K562 (cell line): Measurements from ENCODE around the gene MCU. TPM values are rescaled to one million over a fixed set of nuclear protein-coding genes. Genes with fewer than 3 reads are reported as not detected.

Source experiments
- ARID2 ChIP-seq: fragments of 450-650 bp; IDR thresholded peaks from 2 replicates; pipeline ENCODE4 v1.6.1; 2017; ENCODE audit warnings: antibody characterized with exemption, mild to moderate bottlenecking
- BRD9 ChIP-seq: fragments of 450-650 bp; IDR thresholded peaks from 2 replicates; pipeline ENCODE4 v1.6.1; 2018; ENCODE audit warnings: low read depth; ENCODE audit not compliant: partially characterized antibody
- BRF2 ChIP-seq: IDR thresholded peaks from 3 replicates; pipeline ENCODE4 v1.6.1; 2011; ENCODE audit warnings: borderline replicate concordance, mild to moderate bottlenecking; ENCODE audit not compliant: insufficient read length, insufficient read depth
- CXXC5 ChIP-seq: fragments of 250-450 bp; sonication (Bioruptor Pico); IDR thresholded peaks from 2 replicates; pipeline ENCODE4 v1.8.0; 2022; ENCODE audit warnings: inconsistent platforms, mild to moderate bottlenecking, moderate library complexity
- EGR1 ChIP-seq: fragments of 450-650 bp; conservative IDR thresholded peaks from 2 replicates; pipeline ENCODE4 v1.6.1; 2017; ENCODE audit warnings: mild to moderate bottlenecking
- EP400 ChIP-seq: fragments of 450-650 bp; IDR thresholded peaks from 2 replicates; pipeline ENCODE4 v1.6.1; 2017; ENCODE audit warnings: antibody characterized with exemption, mild to moderate bottlenecking, moderate library complexity
- ESRRA ChIP-seq: fragments of 450-650 bp; IDR thresholded peaks from 2 replicates; pipeline ENCODE4 v1.6.1; 2014; ENCODE audit warnings: low read depth, mild to moderate bottlenecking, moderate library complexity, borderline replicate concordance
- ETV5 ChIP-seq: sonication (generic); formaldehyde crosslinking; IDR thresholded peaks from 2 replicates; pipeline ENCODE4 v1.4.0; 2020; ENCODE audit warnings: low read depth, mild to moderate bottlenecking, missing genetic modification reagents
- FOXK1 ChIP-seq: sonication (generic); formaldehyde crosslinking; IDR thresholded peaks from 2 replicates; pipeline ENCODE4 v1.8.0; 2022; ENCODE audit warnings: missing genetic modification reagents, mild to moderate bottlenecking, borderline replicate concordance
- RBM17 ChIP-seq: fragments of 200-400 bp; formaldehyde crosslinking; IDR thresholded peaks from 2 replicates; pipeline ENCODE4 v1.6.1; 2017; ENCODE audit warnings: low read depth, mild to moderate bottlenecking, low read length, borderline replicate concordance
- RBM22 ChIP-seq: fragments of 200-400 bp; formaldehyde crosslinking; IDR thresholded peaks from 2 replicates; pipeline ENCODE4 v1.6.1; 2018; ENCODE audit warnings: low read length, low read depth; ENCODE audit not compliant: poor library complexity, severe bottlenecking
- REST ChIP-seq, 2 experiments: fragments of 450-650 bp; formaldehyde crosslinking in 1 of 2; IDR thresholded peaks; 2 replicates each; pipeline versions ENCODE4 v1.4.0 to v1.6.1; 2014 to 2020; ENCODE audit warnings: mild to moderate bottlenecking in 2 of 2, borderline replicate concordance in 1 of 2, low read depth in 1 of 2
- SRSF3 ChIP-seq: fragments of 200-400 bp; formaldehyde crosslinking; IDR thresholded peaks from 2 replicates; pipeline ENCODE4 v1.6.1; 2016; ENCODE audit warnings: mild to moderate bottlenecking, low read length, moderate library complexity; ENCODE audit not compliant: insufficient read depth
- TCF7 ChIP-seq: sonication (generic); IDR thresholded peaks from 2 replicates; pipeline ENCODE4 v1.6.1; 2016; ENCODE audit warnings: antibody characterized with exemption, borderline replicate concordance
- ZKSCAN8 ChIP-seq: fragments of 200-800 bp; sonication (Bioruptor generic); IDR thresholded peaks from 2 replicates; pipeline ENCODE4 v1.6.1; 2016; ENCODE audit warnings: missing genetic modification characterization, missing compliant biosample characterization
- polyA plus RNA-seq, 8 experiments: library from polyadenylated mRNA; depleted of rRNA in 4 of 8; stranded (reverse) in 5 of 8; unstranded in 3 of 8; fragments of >200 nt; fragmentation: Nextera tagmentation in 2 of 8; fragmentation: Illumina TruSeq in 1 of 8; extraction: Ambion mirVana in 2 of 8; extraction: Trizol in 1 of 8; gene quantifications; 2 replicates each; pipeline versions ENCODE4 v1.2.1 to v1.2.3, GENCODE V29; 2011 to 2014; ENCODE audit warnings: inconsistent platforms in 1 of 8, missing spikeins in 1 of 8
- total RNA-seq, 7 experiments: library from RNA; depleted of rRNA in 6 of 7; stranded (reverse); fragments of >200 nt in 6 of 7; fragmentation: Illumina TruSeq in 2 of 7; extraction: Trizol in 2 of 7; gene quantifications; 2 replicates each; pipeline versions ENCODE4 v1.2.1 to v1.2.3, GENCODE V29; 2011 to 2021; ENCODE audit warnings: low replicate concordance in 1 of 7
- TF ChIP-seq, protein P1 (sequence below), 2 experiments: fragments of 450-650 bp; IDR thresholded peaks; 2 replicates each; pipeline ENCODE4 v1.6.1; 2016

Gene MCU
- total and polyA plus RNA-seq, 9 of the 15 experiments (the other 6 are each of a cell fraction or from before 2014, with no cell fraction given) = 8.2 to 88.8 (median 21.3) TPM

GRCh38 chr10:72689660-72690059 is 2.3 kb upstream of the MCU start (continued):
- TF ChIP-seq ARID2 = no peak
- no peak for TF ChIP-seq SRSF3
- no peak for TF ChIP-seq RBM22
- no peak for TF ChIP-seq TCF7
- TF ChIP-seq EP400 = no peak
- no peak for TF ChIP-seq ESRRA
- no peak for TF ChIP-seq ZKSCAN8 (CRISPR knock-in tag)
- TF ChIP-seq CXXC5 (CRISPR knock-in tag) = no peak
- TF ChIP-seq RBM17 = no peak
- TF ChIP-seq REST (IDR thresholded peaks at IDR 0.05; ENCODE audit: borderline replicate concordance) = no peak
- TF ChIP-seq REST (CRISPR knock-in tag; IDR thresholded peaks at IDR 0.05; ENCODE audit: low read depth) = no peak
- TF ChIP-seq BRD9 = no peak
- no peak for TF ChIP-seq EGR1
- no peak for TF ChIP-seq FOXK1
- TF ChIP-seq ETV5 (CRISPR knock-in tag) = no peak
- TF ChIP-seq BRF2 = no peak
- TF ChIP-seq, protein P1, sequence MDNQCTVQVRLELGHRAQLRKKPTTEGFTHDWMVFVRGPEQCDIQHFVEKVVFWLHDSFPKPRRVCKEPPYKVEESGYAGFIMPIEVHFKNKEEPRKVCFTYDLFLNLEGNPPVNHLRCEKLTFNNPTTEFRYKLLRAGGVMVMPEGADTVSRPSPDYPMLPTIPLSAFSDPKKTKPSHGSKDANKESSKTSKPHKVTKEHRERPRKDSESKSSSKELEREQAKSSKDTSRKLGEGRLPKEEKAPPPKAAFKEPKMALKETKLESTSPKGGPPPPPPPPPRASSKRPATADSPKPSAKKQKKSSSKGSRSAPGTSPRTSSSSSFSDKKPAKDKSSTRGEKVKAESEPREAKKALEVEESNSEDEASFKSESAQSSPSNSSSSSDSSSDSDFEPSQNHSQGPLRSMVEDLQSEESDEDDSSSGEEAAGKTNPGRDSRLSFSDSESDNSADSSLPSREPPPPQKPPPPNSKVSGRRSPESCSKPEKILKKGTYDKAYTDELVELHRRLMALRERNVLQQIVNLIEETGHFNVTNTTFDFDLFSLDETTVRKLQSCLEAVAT (IDR thresholded peaks at IDR 0.05) = no peak
